GM06990 (cell line): Measurements from ENCODE around the gene GPR42.

Experiments used
- DNase-seq: peaks from one replicate; pipeline ENCODE4 v3.0.0-alpha.2; 2011; ENCODE audit not compliant: insufficient read length; ENCODE audit errors: extremely low read depth
- H3K27me3 ChIP-seq: replicated peaks from 2 replicates; pipeline ENCODE4 v1.6.0; 2011; ENCODE audit warnings: low read length; ENCODE audit not compliant: control insufficient read depth, insufficient read depth
- H3K36me3 ChIP-seq: 2 replicates; pipeline ENCODE4 v1.5.1; 2011; ENCODE audit warnings: low read length; ENCODE audit not compliant: control insufficient read depth, insufficient read depth
- H3K4me3 ChIP-seq: replicated peaks from 2 replicates; pipeline ENCODE4 v1.5.1; 2011; ENCODE audit warnings: low read depth, mild to moderate bottlenecking, control low read depth, low read length
- TF ChIP-seq, protein P1 (sequence below): IDR thresholded peaks from 2 replicates; pipeline ENCODE4 v1.5.1; 2011; ENCODE audit warnings: low read length, control low read depth, mild to moderate bottlenecking, inconsistent platforms; ENCODE audit not compliant: insufficient read depth, poor library complexity, severe bottlenecking

Gene GPR42

DNA sequence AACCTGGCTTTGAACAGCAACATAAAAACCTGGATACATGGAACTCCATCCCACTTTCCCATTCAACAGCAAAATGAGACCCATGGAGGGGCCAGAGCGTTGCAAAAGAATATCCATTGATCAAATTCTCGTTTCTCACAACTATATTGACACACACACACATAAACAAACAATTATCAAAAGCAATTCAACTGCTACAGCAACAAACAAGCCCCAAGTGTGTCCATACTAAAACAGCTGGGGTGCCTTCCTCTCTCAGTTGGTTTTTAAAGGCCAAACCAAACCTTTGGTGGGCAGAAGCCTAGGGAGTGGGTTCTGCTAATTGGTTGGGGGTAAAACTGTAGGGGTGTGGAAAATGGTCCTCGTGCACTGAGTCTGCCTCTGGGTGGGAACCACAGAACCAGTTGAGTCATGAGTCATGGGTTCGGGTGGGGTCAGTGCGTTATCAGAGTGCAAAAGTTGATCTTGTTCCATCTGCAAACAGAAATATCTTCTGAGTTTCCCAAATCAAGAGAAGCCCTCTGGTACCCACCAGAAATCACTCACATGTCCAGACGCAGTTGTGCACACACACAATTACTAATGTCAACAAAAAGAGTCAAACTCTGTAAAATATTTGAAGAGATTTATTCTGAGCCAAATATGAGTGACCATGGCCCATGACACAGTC is 18.5 kb downstream of the GPR42 start:
- TF ChIP-seq, protein P1, sequence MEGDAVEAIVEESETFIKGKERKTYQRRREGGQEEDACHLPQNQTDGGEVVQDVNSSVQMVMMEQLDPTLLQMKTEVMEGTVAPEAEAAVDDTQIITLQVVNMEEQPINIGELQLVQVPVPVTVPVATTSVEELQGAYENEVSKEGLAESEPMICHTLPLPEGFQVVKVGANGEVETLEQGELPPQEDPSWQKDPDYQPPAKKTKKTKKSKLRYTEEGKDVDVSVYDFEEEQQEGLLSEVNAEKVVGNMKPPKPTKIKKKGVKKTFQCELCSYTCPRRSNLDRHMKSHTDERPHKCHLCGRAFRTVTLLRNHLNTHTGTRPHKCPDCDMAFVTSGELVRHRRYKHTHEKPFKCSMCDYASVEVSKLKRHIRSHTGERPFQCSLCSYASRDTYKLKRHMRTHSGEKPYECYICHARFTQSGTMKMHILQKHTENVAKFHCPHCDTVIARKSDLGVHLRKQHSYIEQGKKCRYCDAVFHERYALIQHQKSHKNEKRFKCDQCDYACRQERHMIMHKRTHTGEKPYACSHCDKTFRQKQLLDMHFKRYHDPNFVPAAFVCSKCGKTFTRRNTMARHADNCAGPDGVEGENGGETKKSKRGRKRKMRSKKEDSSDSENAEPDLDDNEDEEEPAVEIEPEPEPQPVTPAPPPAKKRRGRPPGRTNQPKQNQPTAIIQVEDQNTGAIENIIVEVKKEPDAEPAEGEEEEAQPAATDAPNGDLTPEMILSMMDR = no peak

DNA sequence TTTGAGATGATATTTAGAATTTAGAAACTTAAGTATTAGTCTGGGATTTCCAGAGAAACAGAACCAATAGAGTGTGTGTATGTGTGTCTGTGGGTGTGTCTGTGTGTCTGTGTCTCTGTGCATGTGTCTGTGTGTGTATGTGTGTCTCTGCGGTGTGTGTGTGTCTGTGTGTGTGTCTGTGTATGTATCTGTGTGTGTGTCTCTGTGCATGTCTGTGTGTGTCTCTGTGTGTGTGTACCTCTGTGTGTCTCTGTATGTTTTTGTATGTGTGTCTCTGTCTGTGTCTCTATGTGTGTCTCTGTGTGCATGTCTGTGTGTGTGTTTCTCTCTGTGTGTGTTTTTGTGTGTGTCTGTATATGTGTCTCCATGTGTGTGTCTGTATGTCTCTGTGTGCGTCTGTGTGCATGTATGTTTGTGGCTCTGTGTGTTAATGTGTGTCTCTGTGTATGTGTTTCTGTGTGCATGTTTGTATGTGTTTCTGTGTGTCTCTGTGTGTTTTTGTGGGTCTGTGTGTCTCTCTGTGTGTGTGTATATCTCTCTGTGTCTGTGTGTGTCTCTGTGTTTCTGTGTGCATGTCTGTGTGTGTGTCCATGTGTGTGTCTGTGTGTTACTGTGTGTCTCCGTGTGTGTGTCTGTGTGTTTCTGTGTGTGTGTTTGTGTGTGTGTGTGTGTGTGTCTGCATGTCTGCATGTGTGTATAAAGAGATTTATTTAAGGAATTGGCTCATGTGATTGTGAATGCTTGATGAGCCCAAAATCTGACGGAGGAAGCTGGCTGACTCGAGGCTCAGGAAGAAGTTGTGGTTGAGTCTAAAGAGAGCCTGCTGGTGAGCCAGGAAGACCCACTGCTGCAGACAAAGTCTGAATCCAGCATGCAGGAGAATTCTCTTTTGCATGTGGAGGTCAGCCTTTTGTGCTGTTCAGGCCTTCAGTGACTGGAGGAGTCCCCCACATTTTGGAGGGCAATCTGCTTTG is 22.2 kb downstream of the GPR42 start:
- H3K4me3 ChIP-seq = no peak overlapping the region
- TF ChIP-seq, protein P1 = no peak
- DNase-seq = no peak

More for the DNA sequence above, 18.5 kb downstream of the GPR42 start:
- H3K4me3 ChIP-seq = no peak overlapping the region
- H3K27me3 ChIP-seq = no peaks in the 10 kb centered on the region
- no peak for DNase-seq
- no peaks in the 10 kb centered on the region for H3K36me3 ChIP-seq

DNA sequence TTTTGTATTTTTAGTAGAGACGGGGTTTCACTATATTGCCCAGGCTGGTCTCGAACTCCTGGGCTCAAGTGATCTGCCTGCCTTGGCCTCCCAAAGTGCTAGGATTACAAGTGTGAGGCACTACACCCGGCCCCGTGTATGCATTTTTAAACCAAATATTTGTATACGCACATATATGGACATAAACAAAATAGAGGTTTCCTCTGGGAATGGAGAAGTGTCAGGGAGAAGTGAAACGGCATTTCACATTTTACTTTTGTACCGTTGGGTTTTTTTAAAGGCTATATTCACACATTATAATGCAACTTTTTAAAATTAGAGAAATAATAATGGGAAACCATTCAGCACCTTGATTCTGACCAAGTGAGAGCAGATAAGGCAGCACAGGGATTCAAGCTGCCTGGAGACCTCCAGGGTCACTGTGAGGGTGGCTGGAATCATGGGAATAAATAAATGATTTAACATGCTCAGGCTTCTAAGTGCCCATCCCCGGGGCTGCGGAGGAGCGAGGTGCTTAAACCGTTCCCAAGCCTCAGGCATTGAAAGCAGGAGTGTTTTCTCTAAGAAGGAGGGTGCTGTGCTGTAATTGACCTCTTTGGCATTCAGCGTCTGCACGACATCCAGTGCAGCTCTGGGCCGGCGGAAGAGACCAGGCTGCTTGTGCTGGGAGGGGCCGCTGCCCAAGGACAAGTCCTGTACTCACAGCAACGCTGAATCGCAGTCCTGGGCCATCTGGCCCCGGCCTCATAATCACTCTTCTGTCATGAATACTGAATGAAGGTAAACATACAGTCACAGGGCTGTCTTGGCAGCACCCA is 24.7 kb downstream of the GPR42 start:
- Histone ChIP-seq H3K4me3 (no peak overlapping the region), H3K36me3 (no peaks in the 10 kb centered on the region), H3K27me3 (no peaks in the 10 kb centered on the region)
- TF ChIP-seq, protein P1 = no peak
- no peak for DNase-seq

More for the DNA sequence above, 22.2 kb downstream of the GPR42 start:
- no peaks in the 10 kb centered on the region for H3K27me3 ChIP-seq
- no peaks in the 10 kb centered on the region for H3K36me3 ChIP-seq

DNA sequence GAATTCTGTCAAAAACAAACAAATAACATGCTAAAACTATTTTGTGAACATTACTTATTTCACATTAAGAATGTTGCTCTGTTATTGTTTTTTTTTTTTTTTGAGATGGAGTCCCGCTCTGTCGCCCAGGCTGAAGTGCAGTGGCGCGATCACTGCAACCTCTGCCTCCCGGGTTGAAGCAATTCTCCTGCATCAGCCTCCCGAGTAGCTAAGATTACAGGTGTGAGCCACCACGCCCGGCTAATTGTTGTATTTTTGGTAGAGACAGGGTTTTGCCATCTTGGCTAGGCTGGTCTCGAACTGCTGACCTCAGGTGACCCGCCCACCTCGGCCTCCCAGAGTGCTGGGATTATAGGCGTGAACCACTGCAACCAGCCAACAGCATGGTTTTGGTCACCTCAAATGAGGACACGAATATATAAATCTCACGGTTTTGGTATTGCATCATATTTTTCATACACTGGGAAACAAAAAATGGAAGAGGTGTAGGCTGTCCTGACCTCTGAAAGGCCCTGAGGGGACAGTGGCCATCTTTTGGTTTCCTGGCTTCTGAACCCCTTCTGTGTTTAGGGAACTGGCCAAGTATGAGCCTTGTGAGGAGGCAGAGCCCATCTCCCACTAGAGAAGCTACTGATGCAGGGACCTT is 25.5 kb downstream of the GPR42 start:
- TF ChIP-seq, protein P1 = no peak
- H3K36me3 ChIP-seq = no peaks in the 10 kb centered on the region
- DNase-seq = no peak
- H3K27me3 ChIP-seq = no peaks in the 10 kb centered on the region
- no peak overlapping the region for H3K4me3 ChIP-seq

DNA sequence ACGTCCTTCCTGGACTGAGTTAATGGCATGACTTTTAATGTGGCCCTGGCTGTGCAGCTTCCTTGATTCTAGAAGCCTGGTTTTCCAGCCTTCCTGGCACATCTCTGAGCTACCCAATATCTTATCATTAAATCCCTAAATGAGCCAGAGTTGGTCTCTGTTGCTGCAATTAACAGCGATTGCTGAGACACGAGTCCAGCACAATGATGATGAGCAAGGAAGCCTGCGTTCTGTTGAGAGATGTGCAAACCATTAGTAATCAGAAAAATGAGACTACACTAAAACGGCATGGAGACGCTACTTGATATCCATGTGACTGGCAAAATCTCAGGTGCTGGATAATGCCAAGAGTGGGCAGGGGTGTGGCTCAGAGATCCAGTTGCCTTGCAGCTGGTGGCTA is 26.2 kb downstream of the GPR42 start:
- no peaks in the 10 kb centered on the region for H3K36me3 ChIP-seq
- no peak for DNase-seq
- TF ChIP-seq, protein P1 = no peak
- no peak overlapping the region for H3K4me3 ChIP-seq
- no peaks in the 10 kb centered on the region for H3K27me3 ChIP-seq
